ENCODE results near the gene ZNF90.

DNA sequence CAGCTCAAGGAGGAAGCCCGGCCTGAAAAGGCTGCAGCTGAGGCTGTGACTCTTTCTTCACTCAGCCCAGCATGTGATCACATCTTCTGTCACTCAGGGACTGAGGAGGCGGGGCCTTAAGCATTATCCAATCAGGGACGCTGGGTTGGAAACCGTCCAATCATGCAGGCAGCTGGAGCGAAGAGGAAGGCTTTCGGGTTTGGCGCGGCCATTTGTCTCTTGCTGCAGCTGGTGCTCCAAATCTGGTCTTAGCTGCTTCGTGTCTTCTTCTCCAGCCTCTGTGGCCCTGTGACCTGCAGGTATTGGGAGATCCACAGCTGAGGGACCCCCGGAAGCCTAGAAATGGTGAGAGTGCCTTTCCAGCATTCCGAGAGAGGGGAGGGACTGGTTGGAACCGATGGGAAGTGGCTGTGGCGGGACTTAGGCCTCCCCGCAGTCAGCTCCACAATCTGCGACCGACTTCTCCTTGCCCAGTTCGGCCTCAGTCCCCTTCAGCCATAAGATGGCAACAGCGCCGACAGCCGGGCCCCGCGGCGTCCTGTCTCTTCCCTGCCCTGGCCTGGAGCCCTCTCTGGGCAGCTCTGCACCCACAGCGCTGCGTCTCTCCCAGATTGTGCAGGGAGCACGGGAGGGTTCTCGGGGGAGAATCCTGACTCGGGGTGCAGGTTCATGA is at the start of gene ZNF90:
- TF ChIP-seq, protein P1, sequence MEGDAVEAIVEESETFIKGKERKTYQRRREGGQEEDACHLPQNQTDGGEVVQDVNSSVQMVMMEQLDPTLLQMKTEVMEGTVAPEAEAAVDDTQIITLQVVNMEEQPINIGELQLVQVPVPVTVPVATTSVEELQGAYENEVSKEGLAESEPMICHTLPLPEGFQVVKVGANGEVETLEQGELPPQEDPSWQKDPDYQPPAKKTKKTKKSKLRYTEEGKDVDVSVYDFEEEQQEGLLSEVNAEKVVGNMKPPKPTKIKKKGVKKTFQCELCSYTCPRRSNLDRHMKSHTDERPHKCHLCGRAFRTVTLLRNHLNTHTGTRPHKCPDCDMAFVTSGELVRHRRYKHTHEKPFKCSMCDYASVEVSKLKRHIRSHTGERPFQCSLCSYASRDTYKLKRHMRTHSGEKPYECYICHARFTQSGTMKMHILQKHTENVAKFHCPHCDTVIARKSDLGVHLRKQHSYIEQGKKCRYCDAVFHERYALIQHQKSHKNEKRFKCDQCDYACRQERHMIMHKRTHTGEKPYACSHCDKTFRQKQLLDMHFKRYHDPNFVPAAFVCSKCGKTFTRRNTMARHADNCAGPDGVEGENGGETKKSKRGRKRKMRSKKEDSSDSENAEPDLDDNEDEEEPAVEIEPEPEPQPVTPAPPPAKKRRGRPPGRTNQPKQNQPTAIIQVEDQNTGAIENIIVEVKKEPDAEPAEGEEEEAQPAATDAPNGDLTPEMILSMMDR (optimal IDR thresholded peaks at IDR 0.05 in 1 of 3, IDR thresholded peaks at IDR 0.05 in 1 of 3, conservative IDR thresholded peaks at IDR 0.05 in 1 of 3; ENCODE audit: extremely low read depth in 1 of 3, insufficient read depth in 2 of 3, low read length in 3 of 3) = no peak
- no peak for TF ChIP-seq EZH2 (IDR thresholded peaks at IDR 0.05; ENCODE audit: low read length)
